Measurements from ENCODE around the gene LSR.

LSR gene

GRCh38 chr19:35310811-35311465, 62.1 kb downstream of the LSR start:
- DNase-seq (ENCODE audit: low read depth) = no peak
- no peak for TF ChIP-seq CTCF (IDR thresholded peaks at IDR 0.05; ENCODE audit: control insufficient read depth, extremely low read depth, insufficient read depth)
- no peak overlapping the region for H3K4me3 ChIP-seq (ENCODE audit: low read depth, low read length)

DNA sequence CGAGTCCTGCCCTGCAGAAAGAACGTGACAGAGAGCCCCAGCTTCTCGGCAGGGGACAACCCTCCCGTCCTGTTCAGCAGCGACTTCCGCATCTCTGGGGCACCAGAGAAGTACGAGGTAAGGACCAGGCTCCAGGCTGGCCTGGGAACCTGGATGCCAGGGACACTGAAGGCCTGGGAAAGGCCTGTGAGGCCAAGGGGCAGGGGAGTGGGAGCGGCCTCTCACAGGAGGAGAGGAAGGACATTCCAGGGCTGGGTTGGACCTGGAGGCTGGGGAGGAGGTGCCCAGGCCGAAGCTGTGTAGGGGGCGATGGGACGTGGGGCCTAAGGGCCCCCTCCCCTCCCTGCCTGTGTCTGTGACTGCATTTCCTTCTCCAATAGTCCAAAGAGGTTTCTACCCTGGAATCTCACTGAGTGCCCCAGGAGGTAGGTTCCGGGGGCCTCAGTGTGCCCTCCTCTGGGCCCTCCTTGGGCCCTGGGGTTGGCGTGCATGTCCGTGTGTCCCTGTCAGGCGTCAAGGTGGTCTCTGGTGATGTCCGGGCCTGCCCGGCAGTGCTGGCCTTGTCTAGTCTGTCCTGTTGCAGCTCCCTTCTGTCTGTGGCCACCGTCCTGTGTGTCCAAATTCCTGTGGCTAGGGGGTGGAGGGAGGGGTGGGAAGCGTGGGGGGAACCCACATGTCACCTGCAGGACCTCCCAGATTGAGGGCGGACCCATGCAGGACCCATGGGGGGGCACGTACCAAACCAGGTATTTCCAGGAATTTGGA, 63.3 kb downstream of the LSR start:
- H3K4me3 ChIP-seq (ENCODE audit: low read depth, low read length) = no peak overlapping the region
- no peak for DNase-seq (ENCODE audit: low read depth)
- no peak for TF ChIP-seq CTCF (IDR thresholded peaks at IDR 0.05; ENCODE audit: control insufficient read depth, extremely low read depth, insufficient read depth)

- H3K4me3 ChIP-seq (ENCODE audit: low read depth, low read length) = no peak overlapping the region
- DNase-seq (ENCODE audit: low read depth) = no peak
- TF ChIP-seq CTCF (IDR thresholded peaks at IDR 0.05; ENCODE audit: control insufficient read depth, extremely low read depth, insufficient read depth) = no peak
Measured at GRCh38 chr19:35313587-35313986, 64.8 kb downstream of the LSR start.

- no peak for TF ChIP-seq CTCF (IDR thresholded peaks at IDR 0.05; ENCODE audit: control insufficient read depth, extremely low read depth, insufficient read depth)
- H3K4me3 ChIP-seq (ENCODE audit: low read depth, low read length) = no peak overlapping the region
- no peak for DNase-seq (ENCODE audit: low read depth)
Measured at GRCh38 chr19:35314031-35314430, 65.2 kb downstream of the LSR start.

DNA sequence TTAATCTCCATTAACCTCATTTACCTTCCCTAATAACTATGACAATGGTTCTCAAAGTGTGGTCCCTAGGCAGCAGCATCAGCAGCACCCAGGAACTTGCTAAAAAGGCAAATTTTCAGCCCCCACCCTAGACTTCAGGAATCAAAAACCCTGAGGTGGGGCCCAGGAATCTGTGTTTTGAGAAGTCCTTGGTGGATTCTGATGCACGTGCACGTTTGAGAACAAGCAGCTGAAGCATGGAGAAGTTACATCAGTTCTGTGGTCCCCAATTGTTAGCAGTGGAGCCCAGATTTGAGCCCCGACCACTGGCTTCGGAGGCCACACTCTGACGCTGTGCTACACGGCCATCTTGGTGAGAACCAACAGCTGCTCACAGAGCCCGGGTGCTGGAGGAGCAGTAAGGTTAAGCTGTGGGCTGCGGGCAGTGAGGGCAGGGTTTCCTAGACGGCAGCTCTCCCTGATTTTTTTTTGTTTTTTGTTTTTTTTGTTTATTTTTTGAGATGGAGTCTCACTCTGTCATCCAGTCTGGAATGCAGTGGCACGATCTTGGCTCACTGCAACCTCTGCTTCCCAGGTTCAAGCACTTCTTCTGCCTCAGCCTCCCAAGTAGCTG, 66.2 kb downstream of the LSR start:
- no peak for DNase-seq (ENCODE audit: low read depth)
- no peak overlapping the region for H3K4me3 ChIP-seq (ENCODE audit: low read depth, low read length)
- no peak for TF ChIP-seq CTCF (IDR thresholded peaks at IDR 0.05; ENCODE audit: control insufficient read depth, extremely low read depth, insufficient read depth)

DNA sequence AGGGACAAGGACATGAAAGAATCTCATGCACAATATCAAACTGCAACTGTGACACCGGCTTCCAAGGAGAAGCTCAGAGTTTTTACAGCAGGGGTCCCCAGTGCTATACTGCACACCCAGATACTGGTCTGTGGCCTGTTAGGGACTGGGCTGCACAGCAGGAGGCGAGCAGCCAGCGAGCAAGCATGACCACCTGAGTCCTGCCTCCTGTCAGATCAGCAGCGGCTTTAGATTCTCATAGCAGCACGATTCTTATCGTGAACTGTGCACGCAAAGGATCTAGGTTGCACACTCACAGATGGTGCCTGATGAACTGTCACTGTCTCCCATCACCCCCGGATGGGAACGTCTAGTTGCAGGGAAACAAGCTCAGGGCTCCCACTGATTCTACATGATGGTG, 67.1 kb downstream of the LSR start:
- DNase-seq (ENCODE audit: low read depth) = no peak
- no peak for TF ChIP-seq CTCF (IDR thresholded peaks at IDR 0.05; ENCODE audit: control insufficient read depth, extremely low read depth, insufficient read depth)
- H3K4me3 ChIP-seq (ENCODE audit: low read depth, low read length) = no peak overlapping the region
